HG02938 (cell line): Measurements from ENCODE around the gene TAF13.
"Not testable (repeated sequence)": the region's sequence is repeated elsewhere in the genome, so short reads cannot be mapped to it uniquely, and the experiment has no call there.

Experiments used
- ATAC-seq: cut with Tn5 transposase; IDR thresholded peaks from one replicate; pipeline ENCODE4 v1.9.1; 2021; ENCODE audit warnings: mild to moderate bottlenecking, moderate library complexity; ENCODE audit not compliant: unreplicated experiment

Gene TAF13

GRCh38 chr1:109048335-109048734 is 27.5 kb downstream of the TAF13 start:
- ATAC-seq, result no peak

- ATAC-seq, result no peak
Observed at GRCh38 chr1:109047339-109047738, 28.5 kb downstream of the TAF13 start.

- no peak for ATAC-seq
Observed at GRCh38 chr1:109046671-109047070, 29.1 kb downstream of the TAF13 start.

- ATAC-seq, result no peak
Observed at GRCh38 chr1:109045595-109045994, 30.2 kb downstream of the TAF13 start.

GRCh38 chr1:109041621-109042468 is 34.0 kb downstream of the TAF13 start, which contains the start of gene WDR47:
WDR47 (minus strand) TSS chr1:109042102; CDS start chr1:109023512, 18,590 bp downstream.
- peak; percentile 92 for ATAC-seq

- peak; percentile 26 for ATAC-seq
Observed at GRCh38 chr1:109040989-109041620, 34.7 kb downstream of the TAF13 start.

- no peak for ATAC-seq
Observed at GRCh38 chr1:109040627-109040988, 35.2 kb downstream of the TAF13 start.

GRCh38 chr1:109034382-109034781 is 41.4 kb downstream of the TAF13 start:
- ATAC-seq, result no peak

GRCh38 chr1:109029493-109029892 is 46.3 kb downstream of the TAF13 start:
- ATAC-seq, result not testable (repeated sequence)

GRCh38 chr1:109027841-109028240 is 48.0 kb downstream of the TAF13 start:
- ATAC-seq, result no peak

- ATAC-seq, result no peak
Observed at GRCh38 chr1:109025694-109026093, 50.1 kb downstream of the TAF13 start.

- ATAC-seq, result no peak
Observed at GRCh38 chr1:109024646-109025045, 51.2 kb downstream of the TAF13 start.

- ATAC-seq, result no peak
Observed at GRCh38 chr1:109020693-109021257, 55.0 kb downstream of the TAF13 start.

- not testable (repeated sequence) for ATAC-seq
Observed at GRCh38 chr1:109017719-109018118, 58.1 kb downstream of the TAF13 start.

- no peak for ATAC-seq
Observed at GRCh38 chr1:109017134-109017533, 58.7 kb downstream of the TAF13 start.
